Measurements from ENCODE around the gene UBAC1.
"Not testable (repeated sequence)": the region's sequence is repeated elsewhere in the genome, so short reads cannot be mapped to it uniquely, and the experiment has no call there.

UBAC1 gene

DNA sequence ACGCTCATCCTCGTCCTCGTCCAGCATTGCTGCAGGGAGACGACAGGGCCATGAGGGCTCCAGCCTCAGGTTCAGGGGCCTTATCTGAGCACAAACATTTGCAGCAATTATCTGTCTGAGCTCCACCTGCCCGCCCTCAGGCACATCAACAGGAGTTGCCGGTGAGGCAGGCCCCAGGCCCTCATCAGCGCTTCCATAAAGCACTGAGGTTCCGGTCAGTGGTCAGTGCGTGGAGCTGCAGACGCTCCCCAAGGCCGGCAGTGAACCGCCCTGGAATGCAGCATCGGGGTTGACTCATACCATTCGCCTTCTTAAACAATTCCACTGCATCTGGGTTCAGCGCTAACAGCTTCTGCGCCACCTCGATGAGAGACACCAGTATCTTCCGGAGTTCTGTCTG, 15.2 kb downstream of the UBAC1 start:
- DNase-seq (ENCODE audit: low read depth) = no peak
- no peak overlapping the region for H3K4me3 ChIP-seq (ENCODE audit: low read depth, low read length)
- TF ChIP-seq, protein P1, sequence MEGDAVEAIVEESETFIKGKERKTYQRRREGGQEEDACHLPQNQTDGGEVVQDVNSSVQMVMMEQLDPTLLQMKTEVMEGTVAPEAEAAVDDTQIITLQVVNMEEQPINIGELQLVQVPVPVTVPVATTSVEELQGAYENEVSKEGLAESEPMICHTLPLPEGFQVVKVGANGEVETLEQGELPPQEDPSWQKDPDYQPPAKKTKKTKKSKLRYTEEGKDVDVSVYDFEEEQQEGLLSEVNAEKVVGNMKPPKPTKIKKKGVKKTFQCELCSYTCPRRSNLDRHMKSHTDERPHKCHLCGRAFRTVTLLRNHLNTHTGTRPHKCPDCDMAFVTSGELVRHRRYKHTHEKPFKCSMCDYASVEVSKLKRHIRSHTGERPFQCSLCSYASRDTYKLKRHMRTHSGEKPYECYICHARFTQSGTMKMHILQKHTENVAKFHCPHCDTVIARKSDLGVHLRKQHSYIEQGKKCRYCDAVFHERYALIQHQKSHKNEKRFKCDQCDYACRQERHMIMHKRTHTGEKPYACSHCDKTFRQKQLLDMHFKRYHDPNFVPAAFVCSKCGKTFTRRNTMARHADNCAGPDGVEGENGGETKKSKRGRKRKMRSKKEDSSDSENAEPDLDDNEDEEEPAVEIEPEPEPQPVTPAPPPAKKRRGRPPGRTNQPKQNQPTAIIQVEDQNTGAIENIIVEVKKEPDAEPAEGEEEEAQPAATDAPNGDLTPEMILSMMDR (IDR thresholded peaks at IDR 0.05; ENCODE audit: low read depth, low read length) = no peak
- TF ChIP-seq, protein P2, sequence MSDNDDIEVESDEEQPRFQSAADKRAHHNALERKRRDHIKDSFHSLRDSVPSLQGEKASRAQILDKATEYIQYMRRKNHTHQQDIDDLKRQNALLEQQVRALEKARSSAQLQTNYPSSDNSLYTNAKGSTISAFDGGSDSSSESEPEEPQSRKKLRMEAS (IDR thresholded peaks at IDR 0.05; ENCODE audit: low read depth, low read length) = no peak
- TF ChIP-seq POLR2A (IDR thresholded peaks at IDR 0.05; ENCODE audit: extremely low read depth, insufficient read length) (no peak), MYC (IDR thresholded peaks at IDR 0.05; ENCODE audit: low read depth, low read length) (no peak)

DNA sequence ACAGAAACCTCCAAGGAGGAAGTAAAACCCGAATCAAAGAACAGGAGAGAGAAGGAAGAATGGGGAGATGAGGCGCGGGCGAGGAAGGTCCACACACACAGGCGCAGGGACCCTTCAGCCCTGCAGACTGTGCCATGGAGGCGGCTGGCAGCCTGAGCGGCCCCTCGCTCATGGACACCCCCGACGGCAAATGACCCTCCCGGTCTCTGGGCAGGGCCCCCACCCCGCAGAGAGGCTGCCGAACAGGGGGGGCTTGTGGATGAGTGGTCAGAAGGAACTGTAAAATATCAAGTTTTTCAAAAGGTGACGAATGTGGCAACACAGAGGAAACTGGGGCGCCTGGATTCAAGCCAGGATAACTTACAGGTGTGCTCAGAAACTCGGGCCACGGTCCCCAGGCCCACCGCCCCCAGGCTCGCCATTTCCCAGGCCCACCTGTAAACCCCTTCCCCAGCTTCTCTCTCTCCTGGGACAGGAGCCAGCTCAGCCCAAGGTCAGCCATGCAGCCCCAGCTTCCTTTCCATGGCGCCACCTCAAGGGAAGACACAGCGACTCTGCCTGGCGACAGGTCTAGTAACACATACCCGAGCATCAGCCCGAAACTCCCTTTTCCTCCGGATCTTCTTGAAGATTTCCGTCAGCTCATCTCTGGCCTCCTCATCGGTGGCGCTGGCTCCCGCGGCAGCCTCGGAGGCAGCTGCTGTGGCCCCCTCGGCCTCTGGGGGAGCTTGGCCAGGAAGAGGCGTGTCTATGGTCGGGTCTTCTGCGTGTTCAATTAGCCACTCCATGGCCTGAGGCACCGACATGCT, 16.5 kb downstream of the UBAC1 start:
- H3K4me3 ChIP-seq (ENCODE audit: low read depth, low read length) = no peak overlapping the region
- no peak for DNase-seq (ENCODE audit: low read depth)
- TF ChIP-seq, protein P2 (IDR thresholded peaks at IDR 0.05; ENCODE audit: low read depth, low read length) = no peak
- TF ChIP-seq MYC (IDR thresholded peaks at IDR 0.05; ENCODE audit: low read depth, low read length) = no peak
- no peak for TF ChIP-seq POLR2A (IDR thresholded peaks at IDR 0.05; ENCODE audit: extremely low read depth, insufficient read length)
- TF ChIP-seq, protein P1 (IDR thresholded peaks at IDR 0.05; ENCODE audit: low read depth, low read length) = no peak

DNA sequence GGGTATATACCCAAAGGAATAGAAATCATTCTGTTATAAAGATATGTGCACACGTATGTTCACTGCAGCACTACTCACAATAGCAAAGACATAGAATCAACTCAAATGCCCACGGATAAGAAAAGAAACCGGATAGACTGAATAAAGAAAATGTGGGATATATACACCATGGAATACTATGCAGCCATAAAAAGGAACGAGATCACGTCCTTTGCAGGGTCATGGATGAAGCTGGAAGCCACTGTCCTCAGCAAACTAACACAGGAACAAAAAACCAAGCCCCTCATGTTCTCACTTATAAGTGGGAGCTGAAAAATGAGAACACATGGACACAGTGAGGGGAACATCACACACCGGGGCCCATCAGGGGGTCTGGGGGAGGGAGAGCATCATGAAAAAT, 17.6 kb downstream of the UBAC1 start:
- not testable (repeated sequence) for H3K4me3 ChIP-seq (ENCODE audit: low read depth, low read length); DNase-seq (ENCODE audit: low read depth)

DNA sequence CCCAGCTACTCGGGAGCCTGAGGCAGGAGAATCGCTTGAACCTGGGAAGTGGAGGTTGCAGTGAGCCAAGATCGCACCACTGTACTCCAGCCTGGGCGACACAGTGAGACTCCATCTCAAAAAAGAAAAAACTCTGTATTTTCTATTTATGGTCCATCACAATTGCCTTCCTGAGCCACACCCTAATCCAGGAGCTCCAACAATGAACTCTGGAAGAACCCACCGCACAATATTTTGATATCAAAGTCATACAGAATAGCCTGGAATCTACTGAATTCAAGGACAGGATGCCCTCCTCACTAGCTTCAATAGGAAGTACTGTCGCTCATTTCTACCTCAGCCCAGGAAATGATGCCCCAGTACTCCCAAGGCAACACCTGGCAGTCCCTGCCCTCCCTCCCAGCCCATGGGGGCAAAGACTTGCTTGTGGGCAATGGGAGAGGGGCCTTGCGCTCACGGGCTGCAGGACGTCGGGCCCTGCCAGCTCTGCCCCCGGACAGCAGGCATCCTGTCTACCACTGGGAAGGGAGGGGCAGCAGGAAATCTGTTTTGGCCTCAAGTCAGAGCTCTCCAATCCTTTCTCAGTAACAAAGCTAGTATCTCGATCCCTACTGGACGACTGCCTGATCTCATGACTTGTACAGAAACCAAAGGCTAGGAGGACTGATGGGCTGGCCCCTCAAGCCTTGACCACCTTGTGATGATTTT, 19.7 kb downstream of the UBAC1 start:
- no peak for DNase-seq (ENCODE audit: low read depth)
- H3K4me3 ChIP-seq (ENCODE audit: low read depth, low read length) = no peak overlapping the region
- no peak for TF ChIP-seq POLR2A (IDR thresholded peaks at IDR 0.05; ENCODE audit: extremely low read depth, insufficient read length)
- TF ChIP-seq, protein P2 (IDR thresholded peaks at IDR 0.05; ENCODE audit: low read depth, low read length) = no peak
- no peak for TF ChIP-seq MYC (IDR thresholded peaks at IDR 0.05; ENCODE audit: low read depth, low read length)
- TF ChIP-seq, protein P1 (IDR thresholded peaks at IDR 0.05; ENCODE audit: low read depth, low read length) = no peak

DNA sequence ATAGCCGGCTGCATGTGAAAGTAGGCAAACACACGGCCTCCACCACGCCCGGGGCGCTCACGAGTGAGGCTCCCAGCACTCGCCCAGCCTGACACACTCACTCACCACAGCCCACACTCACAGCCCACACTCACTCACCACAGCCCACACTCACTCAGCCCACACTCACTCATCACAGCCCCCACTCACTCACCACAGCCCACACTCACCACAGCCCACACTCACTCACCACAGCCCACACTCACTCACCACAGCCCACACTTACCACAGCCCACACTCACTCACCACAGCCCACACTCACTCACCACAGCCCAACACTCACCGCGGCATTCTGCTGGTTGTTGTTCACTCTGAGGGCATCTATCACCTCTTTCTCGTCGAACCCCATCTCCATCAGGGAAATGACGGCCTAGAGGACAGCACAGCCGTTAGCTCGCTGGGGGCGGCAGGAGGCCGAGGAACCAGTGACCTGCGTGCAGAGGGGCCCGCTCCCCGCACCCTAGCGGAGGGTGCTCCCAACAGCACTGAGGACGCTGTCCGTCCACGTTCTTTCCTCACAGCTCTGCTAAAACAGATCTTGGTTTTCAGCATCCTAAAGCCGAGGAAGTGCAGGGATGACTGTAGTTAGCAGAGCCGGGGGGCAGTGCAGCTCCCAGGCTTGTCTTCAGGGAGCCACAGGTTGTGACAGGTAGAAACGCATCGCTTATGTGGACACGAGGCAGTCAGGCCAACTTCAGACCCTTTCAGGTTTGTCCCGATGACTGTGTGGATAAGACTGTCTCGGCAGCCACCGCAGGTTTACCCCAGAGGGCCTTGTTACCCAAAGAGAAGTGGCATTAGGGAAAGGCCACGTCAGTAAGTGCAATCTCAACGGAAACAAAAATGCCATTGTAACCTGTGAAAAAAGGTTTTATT, 21.6 kb downstream of the UBAC1 start:
- no peak overlapping the region for H3K4me3 ChIP-seq (ENCODE audit: low read depth, low read length)
- DNase-seq (ENCODE audit: low read depth) = peak; percentile 44
- TF ChIP-seq MYC (IDR thresholded peaks at IDR 0.05; ENCODE audit: low read depth, low read length) (no peak), POLR2A (IDR thresholded peaks at IDR 0.05; ENCODE audit: extremely low read depth, insufficient read length) (no peak)
- TF ChIP-seq, protein P2 (IDR thresholded peaks at IDR 0.05; ENCODE audit: low read depth, low read length) = no peak
- TF ChIP-seq, protein P1 (IDR thresholded peaks at IDR 0.05; ENCODE audit: low read depth, low read length) = no peak
